HG03520 (cell line): ENCODE results near the gene KRTAP3-1.
"Not testable (repeated sequence)": the region's sequence is repeated elsewhere in the genome, so short reads cannot be mapped to it uniquely, and the experiment has no call there.

Experiments used
- ATAC-seq: cut with Tn5 transposase; IDR thresholded peaks from one replicate; pipeline ENCODE4 v1.9.1; 2021; ENCODE audit warnings: mild to moderate bottlenecking, moderate library complexity; ENCODE audit not compliant: unreplicated experiment

The KRTAP3-1 gene

GRCh38 chr17:41008811-41009210, at the start of gene KRTAP3-1:
Gene KRTAP3-1 (minus strand): TSS chr17:41009128. CDS start chr17:41009074, 54 bp downstream.
- ATAC-seq, result no peak

- no peak for ATAC-seq
Measured at GRCh38 chr17:41057547-41057946, 48.6 kb upstream of the KRTAP3-1 start.

GRCh38 chr17:41055130-41055529, 46.2 kb upstream of the KRTAP3-1 start, which contains the start of gene KRTAP2-2:
Gene KRTAP2-2 (minus strand): TSS chr17:41055230. CDS start chr17:41055211, 19 bp downstream.
- ATAC-seq, result not testable (repeated sequence)

GRCh38 chr17:41054556-41054955, 45.6 kb upstream of the KRTAP3-1 start:
- ATAC-seq, result not testable (repeated sequence)

- ATAC-seq, result no peak
Measured at GRCh38 chr17:41054025-41054424, 45.1 kb upstream of the KRTAP3-1 start.

- no peak for ATAC-seq
Measured at GRCh38 chr17:41052566-41052965, 43.6 kb upstream of the KRTAP3-1 start.

- no peak for ATAC-seq
Measured at GRCh38 chr17:41049110-41049509, 40.2 kb upstream of the KRTAP3-1 start.

GRCh38 chr17:41048441-41048840, 39.5 kb upstream of the KRTAP3-1 start:
- ATAC-seq, result no peak

GRCh38 chr17:41046735-41047465, 38.0 kb upstream of the KRTAP3-1 start, which contains the start of gene KRTAP2-1:
Gene KRTAP2-1 (minus strand): TSS chr17:41047316. CDS start chr17:41047267, 49 bp downstream.
- not testable (repeated sequence) for ATAC-seq

- no peak for ATAC-seq
Measured at GRCh38 chr17:41042953-41043352, 34.0 kb upstream of the KRTAP3-1 start.

GRCh38 chr17:41040783-41041571, 32.0 kb upstream of the KRTAP3-1 start, which contains the start of gene KRTAP1-1:
Gene KRTAP1-1 (minus strand): TSS chr17:41041450. CDS start chr17:41041397, 53 bp downstream.
- not testable (repeated sequence) for ATAC-seq

- ATAC-seq, result no peak
Measured at GRCh38 chr17:41037853-41038350, 29.0 kb upstream of the KRTAP3-1 start.

GRCh38 chr17:41034346-41034935, 25.5 kb upstream of the KRTAP3-1 start, which contains the start of gene KRTAP1-3:
Gene KRTAP1-3 (minus strand): TSS chr17:41034874. CDS start chr17:41034821, 53 bp downstream.
- ATAC-seq, result not testable (repeated sequence)

GRCh38 chr17:41029633-41030245, 20.8 kb upstream of the KRTAP3-1 start, which contains the start of gene KRTAP1-4:
Gene KRTAP1-4 (minus strand): TSS chr17:41030195. CDS start chr17:41030078, 117 bp downstream.
- ATAC-seq, result no peak

GRCh38 chr17:41026715-41027471, 18.0 kb upstream of the KRTAP3-1 start, which contains the start of gene KRTAP1-5:
Gene KRTAP1-5 (minus strand): TSS chr17:41027208. CDS start chr17:41027155, 53 bp downstream.
- no peak for ATAC-seq

- no peak for ATAC-seq
Measured at GRCh38 chr17:41024697-41025096, 15.8 kb upstream of the KRTAP3-1 start.

- no peak for ATAC-seq
Measured at GRCh38 chr17:41020336-41020735, 11.4 kb upstream of the KRTAP3-1 start.

- no peak for ATAC-seq
Measured at GRCh38 chr17:41019415-41019814, 10.5 kb upstream of the KRTAP3-1 start.

GRCh38 chr17:41018541-41018940, 9.6 kb upstream of the KRTAP3-1 start:
- no peak for ATAC-seq
